HG02938 (cell line): Measurements from ENCODE around the gene PDE4A.
A peak's percentile ranks its signal among the peaks of the same experiment; 100 is the strongest.
"Not testable (repeated sequence)": the region's sequence is repeated elsewhere in the genome, so short reads cannot be mapped to it uniquely, and the experiment has no call there.

ENCODE experiments used
- ATAC-seq: cut with Tn5 transposase; IDR thresholded peaks from one replicate; pipeline ENCODE4 v1.9.1; 2021; ENCODE audit warnings: mild to moderate bottlenecking, moderate library complexity; ENCODE audit not compliant: unreplicated experiment

Gene PDE4A

GRCh38 chr19:10461047-10461949 lies 41.0 kb downstream of the PDE4A start:
- ATAC-seq: no peak

GRCh38 chr19:10462042-10462441 lies 41.7 kb downstream of the PDE4A start:
- ATAC-seq: not testable (repeated sequence)

DNA sequence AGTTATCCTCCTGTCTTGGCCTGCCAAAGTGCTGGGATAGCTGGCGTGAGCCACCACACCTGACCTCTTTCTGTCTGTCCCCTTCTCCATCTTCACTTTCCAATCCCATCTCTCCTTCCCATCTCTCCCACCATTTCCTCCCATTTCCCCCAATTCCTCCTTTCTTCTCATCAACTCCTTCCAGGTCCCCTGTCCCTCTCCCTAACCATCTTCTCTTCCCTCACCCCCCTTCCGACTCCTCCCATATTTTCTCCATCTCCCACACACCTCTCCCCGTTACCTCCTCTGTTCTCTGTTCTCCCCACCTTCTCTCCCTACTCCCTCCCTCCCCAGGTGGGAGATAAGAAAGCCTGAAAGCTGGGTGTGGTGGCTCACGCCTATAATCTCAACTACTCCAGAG lies 42.2 kb downstream of the PDE4A start:
- ATAC-seq: no peak

GRCh38 chr19:10464456-10464855 lies 44.1 kb downstream of the PDE4A start:
- no peak for ATAC-seq

DNA sequence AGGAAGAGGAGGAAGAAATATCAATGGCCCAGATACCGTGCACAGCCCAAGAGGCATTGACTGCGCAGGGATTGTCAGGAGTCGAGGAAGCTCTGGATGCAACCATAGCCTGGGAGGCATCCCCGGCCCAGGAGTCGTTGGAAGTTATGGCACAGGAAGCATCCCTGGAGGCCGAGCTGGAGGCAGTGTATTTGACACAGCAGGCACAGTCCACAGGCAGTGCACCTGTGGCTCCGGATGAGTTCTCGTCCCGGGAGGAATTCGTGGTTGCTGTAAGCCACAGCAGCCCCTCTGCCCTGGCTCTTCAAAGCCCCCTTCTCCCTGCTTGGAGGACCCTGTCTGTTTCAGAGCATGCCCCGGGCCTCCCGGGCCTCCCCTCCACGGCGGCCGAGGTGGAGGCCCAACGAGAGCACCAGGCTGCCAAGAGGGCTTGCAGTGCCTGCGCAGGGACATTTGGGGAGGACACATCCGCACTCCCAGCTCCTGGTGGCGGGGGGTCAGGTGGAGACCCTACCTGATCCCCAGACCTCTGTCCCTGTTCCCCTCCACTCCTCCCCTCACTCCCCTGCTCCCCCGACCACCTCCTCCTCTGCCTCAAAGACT lies 46.9 kb downstream of the PDE4A start:
- no peak for ATAC-seq

DNA sequence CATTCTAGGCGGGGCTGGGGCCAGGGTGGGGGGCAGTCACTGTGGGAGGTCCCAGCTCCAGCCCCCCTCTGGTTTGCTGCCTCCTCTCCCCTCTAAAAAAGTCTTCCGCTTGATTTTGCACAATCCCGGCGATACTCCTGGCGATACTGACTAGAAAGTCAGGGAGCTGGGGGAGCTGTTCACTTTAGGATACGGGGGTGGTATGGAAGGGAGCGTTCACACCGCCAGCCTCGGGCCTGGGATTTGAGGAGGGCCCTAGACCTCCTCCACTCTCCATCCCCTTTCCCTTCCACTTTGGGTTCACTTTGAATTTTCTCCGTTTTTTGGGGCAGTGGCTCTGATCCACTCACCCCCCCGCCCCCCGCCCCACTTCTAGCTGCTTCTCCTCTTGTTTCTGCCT lies 47.8 kb downstream of the PDE4A start:
- no peak for ATAC-seq

GRCh38 chr19:10471909-10472308 lies 51.6 kb downstream of the PDE4A start:
- no peak for ATAC-seq

- no peak for ATAC-seq
Measured at GRCh38 chr19:10473192-10473591, 52.9 kb downstream of the PDE4A start.

- no peak for ATAC-seq
Measured at GRCh38 chr19:10474962-10475451, 54.7 kb downstream of the PDE4A start.

DNA sequence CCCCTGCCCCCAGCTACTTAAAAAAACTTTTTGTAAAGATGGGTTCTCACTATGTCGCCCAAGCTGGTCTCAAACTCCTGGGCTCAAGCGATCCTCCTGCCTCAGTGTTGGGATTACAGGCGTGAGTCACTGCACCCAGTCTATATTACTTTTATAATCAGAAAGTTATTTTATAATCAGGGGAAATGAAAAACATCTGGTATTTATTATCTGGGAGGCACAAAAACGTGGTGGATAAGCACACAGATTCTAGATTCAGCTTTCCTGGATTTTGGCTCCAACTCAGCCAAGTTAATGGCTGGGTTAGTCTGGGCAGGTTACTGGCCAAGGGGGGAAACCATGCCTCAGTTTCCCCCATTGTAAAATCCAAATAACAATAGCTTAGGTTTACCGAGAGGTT lies 58.1 kb downstream of the PDE4A start:
- ATAC-seq: no peak

DNA sequence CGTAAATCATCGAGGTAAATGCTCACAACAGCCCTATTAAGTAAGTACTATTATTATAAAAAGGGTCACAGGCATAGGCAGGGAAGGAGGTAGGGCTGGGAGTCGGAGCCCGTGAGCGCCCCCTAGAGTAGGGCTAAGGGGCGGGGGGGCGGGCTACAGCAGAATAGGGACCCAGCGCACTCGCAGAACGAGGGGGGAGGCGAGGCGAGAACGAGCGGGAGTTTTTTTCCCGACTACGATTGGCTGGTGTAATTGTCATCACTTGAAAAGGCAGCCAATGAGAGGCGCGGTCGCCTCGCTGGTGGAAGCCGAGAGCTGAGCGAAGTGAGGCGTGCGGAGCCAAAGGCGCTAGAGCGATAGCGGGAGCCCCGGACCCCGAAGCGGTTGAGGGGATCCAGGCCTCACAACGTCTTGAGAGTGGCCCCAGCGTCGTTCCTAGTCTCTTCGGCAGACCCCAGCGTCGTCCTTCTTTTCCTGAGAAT lies 58.6 kb downstream of the PDE4A start:
- ATAC-seq: no peak

DNA sequence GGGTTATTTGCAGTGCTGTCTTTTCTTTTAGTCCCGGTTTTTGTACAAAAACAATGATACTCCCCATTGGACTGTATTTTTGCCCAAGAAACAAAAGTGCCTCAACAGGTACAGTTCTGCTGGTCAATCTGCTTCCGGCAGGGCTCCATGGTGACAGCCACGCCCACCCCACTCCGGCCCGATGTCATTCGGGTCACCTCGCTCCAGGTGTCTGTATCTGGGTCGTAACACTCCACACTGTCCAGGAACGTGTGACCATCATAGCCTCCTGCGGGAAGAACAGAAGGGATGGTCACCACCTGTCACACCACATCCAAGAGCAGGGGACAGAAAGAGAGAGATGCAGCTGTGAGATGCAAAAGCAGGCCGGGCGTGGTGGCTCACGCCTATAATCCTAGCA lies 66.2 kb downstream of the PDE4A start:
- ATAC-seq: no peak

GRCh38 chr19:10491472-10492047 lies 71.2 kb downstream of the PDE4A start:
- no peak for ATAC-seq

GRCh38 chr19:10497371-10497770 lies 77.0 kb downstream of the PDE4A start:
- no peak for ATAC-seq

DNA sequence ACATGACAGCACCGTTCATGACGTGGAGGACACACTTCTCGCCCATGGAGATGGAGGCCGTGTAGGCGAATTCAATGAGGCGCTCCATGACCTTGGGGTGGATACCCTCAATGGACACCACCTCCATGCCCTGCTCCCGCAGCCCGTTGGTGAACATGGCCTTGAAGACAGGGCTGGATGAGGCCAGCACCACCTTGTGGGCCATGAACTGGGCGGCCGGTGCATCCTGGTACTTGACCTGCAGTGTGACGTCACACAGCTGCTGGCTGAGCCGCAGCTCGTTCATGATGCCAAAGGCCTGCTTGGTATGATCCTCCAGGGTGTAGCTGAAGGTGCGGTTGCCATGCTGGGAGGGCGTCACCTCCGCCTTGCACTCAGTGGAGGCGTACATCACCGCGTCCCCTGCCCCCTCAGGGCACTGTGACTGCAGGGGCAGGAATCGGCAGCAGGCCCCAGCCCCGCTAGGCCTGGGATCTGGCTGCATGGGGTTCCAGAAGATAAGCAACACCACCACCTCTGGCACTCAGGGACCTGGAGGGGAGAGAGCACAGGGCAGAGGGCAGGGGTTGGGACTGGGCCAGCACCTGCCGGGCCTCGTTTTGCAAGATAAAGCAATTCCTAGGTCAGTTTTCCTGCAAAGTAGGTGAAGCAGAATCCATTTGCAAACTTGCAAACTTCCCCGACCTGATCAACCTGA lies 79.4 kb downstream of the PDE4A start:
- no peak for ATAC-seq

- ATAC-seq: no peak
Measured at GRCh38 chr19:10500247-10500592, 79.9 kb downstream of the PDE4A start.

DNA sequence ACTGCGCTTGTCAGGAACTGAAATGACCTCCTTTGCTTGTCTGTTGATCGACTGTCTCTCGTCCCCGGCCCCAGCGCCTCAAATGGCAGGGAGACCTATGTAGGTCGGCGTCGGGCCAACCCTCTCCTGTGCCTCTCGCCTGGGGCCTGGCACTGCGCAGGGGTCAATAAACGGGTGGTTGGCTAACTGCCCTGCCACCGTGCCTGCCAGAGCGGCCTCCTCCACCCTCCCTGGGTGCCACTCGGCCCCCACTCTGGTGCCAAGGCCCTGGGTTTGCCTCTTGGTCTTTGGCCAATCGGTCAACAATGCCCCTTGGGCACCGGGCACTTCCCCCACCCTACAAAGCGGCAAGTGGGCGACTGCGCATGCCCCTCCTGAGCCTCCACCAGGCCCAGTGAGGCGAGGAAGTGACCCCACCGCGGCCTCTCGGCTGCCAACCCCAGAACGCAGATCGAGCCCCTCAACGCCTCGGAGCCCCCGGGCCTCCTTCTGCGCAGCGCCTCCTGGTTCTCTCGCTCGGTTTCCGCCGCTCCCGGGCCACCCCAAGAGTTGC lies 81.7 kb downstream of the PDE4A start:
- peak; percentile 12 for ATAC-seq

DNA sequence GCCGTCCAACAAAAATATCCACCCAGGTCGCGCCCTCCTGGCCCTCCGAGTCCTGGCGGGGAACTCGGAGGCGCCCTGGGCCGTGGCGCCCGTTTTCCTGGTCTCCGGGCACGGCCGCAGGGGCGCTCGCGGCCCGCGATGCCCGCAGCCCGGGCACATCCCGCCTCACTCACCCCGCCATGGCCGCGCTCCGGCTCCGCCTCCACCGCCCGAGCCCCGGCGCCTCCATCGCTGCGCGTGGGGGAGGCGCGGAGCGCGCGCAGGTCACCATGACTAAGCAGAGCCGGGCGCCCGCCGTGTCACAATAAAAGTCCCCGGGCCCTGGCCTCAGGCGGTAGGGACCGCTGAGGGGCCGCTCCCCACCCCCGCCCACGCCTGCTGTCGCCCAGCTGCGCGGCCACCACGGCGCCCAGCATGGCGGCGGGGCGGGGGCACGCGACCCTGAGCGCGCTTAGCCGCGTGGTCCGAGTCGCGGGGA lies 82.2 kb downstream of the PDE4A start:
- ATAC-seq: peak; percentile 78

DNA sequence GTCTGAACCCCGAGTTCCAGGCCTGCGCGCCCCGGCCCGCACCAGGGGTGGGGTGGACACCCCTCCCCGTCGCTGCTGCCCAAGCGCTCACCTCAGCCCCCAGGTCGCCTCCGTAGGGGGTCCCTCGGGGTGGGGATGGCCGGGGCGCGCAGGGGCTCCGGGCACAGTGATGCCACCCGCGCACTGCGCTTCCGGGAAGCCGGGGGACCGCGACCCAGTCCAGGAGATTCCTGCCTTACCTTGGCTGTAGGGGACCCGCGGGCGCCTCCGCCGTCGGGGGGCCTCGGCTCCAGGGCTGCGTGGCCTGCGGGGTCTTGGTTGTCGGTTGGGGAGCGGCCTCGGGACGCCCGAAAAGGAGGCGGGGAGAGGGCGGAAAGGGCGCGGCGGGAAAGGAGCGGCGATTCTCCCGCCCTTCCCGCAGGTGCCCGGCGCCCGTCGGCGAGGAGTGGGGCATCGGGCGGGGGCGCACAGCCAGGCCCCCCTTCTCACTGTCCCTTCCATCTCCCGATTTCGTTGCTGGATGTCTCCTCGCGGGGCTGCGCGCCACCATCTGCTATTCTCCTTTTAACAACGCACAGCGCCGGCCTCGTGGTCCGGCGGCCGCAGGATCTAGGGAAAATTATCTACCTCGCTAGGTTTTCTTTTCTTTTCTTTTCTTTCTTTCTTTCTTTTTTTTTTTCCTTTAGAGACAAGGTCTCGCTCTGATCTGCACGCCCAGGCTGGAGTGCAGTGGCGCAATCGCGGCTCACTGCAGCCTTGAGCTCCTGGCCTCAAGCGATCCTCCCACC lies 82.9 kb downstream of the PDE4A start, which contains the start of gene KEAP1:
KEAP1 (minus strand) TSS at position 355 of the 788 bp plus-strand sequence. CDS start 3,323 bp downstream, outside the sequence.
- ATAC-seq: peak; percentile 20
